ENCODE measurements around the gene ARFGEF3.

ARFGEF3 gene

DNA sequence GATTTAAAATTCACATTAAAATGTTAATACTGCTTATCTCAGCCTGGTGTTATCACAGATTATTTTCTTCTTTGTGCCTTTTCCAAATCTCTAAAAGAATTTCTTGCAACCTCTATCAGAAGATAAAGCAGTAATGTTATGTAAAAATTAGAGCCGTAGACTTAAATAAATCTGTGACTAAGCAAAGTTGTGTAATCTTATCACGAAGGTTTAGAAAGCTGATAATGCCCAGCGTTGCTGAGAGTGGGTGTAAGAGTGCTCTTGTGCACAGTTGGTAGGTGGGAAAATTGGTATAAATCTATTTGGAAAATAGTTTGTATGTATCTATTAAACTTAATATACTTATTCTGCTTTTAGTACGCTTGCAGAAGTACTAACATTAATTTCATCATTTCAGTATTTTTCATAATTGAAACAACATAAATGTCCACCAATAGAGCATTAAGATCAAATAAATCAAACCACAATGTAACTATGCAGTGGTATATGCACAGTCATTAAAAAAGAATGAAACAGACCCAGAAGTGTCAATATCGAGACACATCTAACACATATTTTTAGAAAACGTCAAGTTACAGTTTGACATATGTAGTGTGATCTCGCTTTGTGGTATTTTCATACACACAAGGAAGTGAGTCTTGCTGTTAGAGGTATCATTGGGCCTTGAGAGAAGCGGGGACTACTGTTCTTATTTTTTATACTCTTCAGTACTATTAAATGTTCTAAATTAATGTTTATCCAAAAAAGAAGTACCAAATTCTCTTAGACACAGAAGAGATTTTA is 111.0 kb downstream of the ARFGEF3 start:
- DNase-seq (ENCODE audit: low read depth) = peak; percentile 20
- no peak overlapping the region for H3K4me3 ChIP-seq (replicated peaks; ENCODE audit: low read depth, low read length)
- TF ChIP-seq, protein P1, sequence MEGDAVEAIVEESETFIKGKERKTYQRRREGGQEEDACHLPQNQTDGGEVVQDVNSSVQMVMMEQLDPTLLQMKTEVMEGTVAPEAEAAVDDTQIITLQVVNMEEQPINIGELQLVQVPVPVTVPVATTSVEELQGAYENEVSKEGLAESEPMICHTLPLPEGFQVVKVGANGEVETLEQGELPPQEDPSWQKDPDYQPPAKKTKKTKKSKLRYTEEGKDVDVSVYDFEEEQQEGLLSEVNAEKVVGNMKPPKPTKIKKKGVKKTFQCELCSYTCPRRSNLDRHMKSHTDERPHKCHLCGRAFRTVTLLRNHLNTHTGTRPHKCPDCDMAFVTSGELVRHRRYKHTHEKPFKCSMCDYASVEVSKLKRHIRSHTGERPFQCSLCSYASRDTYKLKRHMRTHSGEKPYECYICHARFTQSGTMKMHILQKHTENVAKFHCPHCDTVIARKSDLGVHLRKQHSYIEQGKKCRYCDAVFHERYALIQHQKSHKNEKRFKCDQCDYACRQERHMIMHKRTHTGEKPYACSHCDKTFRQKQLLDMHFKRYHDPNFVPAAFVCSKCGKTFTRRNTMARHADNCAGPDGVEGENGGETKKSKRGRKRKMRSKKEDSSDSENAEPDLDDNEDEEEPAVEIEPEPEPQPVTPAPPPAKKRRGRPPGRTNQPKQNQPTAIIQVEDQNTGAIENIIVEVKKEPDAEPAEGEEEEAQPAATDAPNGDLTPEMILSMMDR (IDR thresholded peaks at IDR 0.05; ENCODE audit: low read length, missing control alignments) = no peak

DNA sequence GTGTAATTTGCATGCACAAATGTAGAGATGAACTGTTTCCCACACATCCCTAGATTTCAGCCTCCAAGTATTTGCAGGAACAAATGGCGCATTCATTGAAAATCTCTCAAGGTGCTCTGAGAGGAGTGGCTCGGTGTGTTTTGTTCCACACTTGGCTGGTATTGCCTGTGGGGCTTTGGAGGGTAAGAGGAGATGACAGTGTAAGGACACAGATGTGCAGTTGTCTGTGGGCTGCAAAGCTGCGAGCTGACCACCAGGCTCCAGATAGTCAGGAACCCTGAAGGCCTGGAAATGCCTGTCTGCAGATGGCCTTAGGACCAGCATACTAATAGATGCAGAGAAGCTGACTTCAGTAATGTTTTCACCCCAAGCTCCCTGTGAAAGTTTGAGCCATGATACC is 114.2 kb downstream of the ARFGEF3 start:
- no peak overlapping the region for H3K4me3 ChIP-seq (replicated peaks; ENCODE audit: low read depth, low read length)
- no peak for DNase-seq (ENCODE audit: low read depth)
- TF ChIP-seq, protein P1 (IDR thresholded peaks at IDR 0.05; ENCODE audit: low read length, missing control alignments) = no peak

DNA sequence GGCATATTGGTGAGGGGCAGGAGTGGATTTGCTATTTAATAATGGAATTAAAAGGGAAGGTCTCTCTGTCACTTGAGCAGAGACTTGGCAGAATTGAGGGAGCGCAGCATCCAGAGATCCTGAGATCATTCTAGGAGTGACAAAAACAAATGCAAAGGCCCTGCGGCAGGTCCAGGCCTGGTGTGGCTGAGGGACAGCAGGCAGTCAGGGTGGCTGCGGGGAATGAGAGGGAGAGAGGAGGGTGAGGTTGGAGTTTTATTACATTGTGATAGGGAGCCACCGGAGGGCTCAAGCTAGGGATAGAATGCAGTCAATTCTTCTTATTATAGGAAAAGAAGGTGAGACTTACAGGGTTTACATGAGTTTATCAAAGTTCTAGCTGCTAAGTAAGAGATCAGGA is 116.1 kb downstream of the ARFGEF3 start:
- no peak for DNase-seq (ENCODE audit: low read depth)
- H3K4me3 ChIP-seq (replicated peaks; ENCODE audit: low read depth, low read length) = no peak overlapping the region
- TF ChIP-seq, protein P1 (IDR thresholded peaks at IDR 0.05; ENCODE audit: low read length, missing control alignments) = no peak

DNA sequence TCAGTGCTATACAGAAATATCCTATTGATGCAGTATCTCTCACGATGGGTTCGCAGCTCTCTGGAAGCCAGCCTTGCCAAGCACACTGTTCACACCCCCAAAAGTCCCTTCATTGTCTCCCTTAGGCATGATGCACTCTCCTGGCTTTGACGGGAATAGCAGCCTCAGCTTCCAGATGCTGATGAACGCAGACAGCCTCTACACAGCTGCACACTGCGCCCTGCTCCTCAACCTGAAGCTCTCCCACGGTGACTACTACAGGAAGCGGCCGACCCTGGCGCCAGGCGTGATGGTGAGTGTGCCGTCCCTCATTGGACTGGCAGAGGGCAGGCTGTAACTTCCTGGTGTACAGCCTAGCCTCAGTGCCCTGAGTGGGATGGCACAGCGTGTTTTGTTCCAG is 116.6 kb downstream of the ARFGEF3 start:
- no peak overlapping the region for H3K4me3 ChIP-seq (replicated peaks; ENCODE audit: low read depth, low read length)
- TF ChIP-seq, protein P1 (IDR thresholded peaks at IDR 0.05; ENCODE audit: low read length, missing control alignments) = peak; percentile 42
- DNase-seq (ENCODE audit: low read depth) = peak; percentile 46

DNA sequence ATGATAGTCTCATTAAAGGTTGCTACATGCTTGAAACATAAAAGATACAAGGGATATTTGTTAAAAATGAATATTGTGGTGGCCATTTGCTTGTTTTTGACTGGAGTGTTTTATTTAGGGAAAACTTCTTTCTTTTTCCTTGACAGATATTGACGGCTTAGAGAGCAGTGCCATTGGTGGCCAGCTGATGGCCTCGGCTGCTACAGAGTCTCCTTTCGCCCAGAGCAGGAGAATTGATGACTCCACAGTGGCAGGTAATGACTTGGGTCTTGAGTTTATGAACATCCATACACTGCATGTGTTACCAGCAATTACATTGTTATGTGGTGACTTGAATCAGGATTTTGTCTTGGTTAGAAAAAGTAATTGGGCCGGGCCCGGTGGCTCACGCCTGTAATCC is 124.1 kb downstream of the ARFGEF3 start:
- TF ChIP-seq, protein P1 (IDR thresholded peaks at IDR 0.05; ENCODE audit: low read length, missing control alignments) = no peak
- DNase-seq (ENCODE audit: low read depth) = no peak
- no peak overlapping the region for H3K4me3 ChIP-seq (replicated peaks; ENCODE audit: low read depth, low read length)

DNA sequence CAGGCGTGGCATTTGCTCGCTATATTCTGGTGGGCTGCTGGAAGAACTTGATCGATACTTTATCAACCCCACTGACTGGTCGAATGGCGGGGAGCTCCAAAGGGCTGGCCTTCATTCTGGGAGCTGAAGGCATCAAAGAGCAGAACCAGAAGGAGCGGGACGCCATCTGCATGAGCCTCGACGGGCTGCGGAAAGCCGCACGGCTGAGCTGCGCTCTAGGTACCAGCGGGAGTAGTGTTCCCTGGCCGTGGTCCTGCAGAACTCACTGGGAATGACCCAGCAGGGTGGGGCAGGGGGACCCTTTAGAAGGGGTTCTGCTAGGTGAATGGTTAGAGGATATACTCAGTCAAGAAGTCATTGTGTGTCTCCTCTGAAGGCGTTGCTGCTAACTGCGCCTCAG is 125.0 kb downstream of the ARFGEF3 start:
- TF ChIP-seq, protein P1 (IDR thresholded peaks at IDR 0.05; ENCODE audit: low read length, missing control alignments) = no peak
- H3K4me3 ChIP-seq (replicated peaks; ENCODE audit: low read depth, low read length) = no peak overlapping the region
- DNase-seq (ENCODE audit: low read depth) = no peak

Measured in fibroblast of pulmonary artery (primary cell).